Measurements from ENCODE around the gene SLU7.

GRCh38 chr5:160357394-160357793, 61.5 kb downstream of the SLU7 start:
- TF ChIP-seq GATA3 (IDR thresholded peaks at IDR 0.05; ENCODE audit: low read depth, low read length) (no peak), GATA2 (IDR thresholded peaks at IDR 0.05; ENCODE audit: low read depth, low read length) (no peak)
